Body of pancreas (tissue), 4 donors: Measurements from ENCODE around the gene FAM193B.

Experiments used
- CTCF ChIP-seq, 7 experiments: fragments of 450-650 bp in 4 of 7; fragments of 200-600 bp in 3 of 7; sonication (generic) in 3 of 7; IDR thresholded peaks; one replicate each; pipeline ENCODE4 v1.5.1; 2016 to 2019; ENCODE audit warnings: antibody characterized with exemption in 7 of 7
- POLR2A ChIP-seq, 3 donors: fragments of 450-650 bp; IDR thresholded peaks; one replicate each; pipeline ENCODE4 v1.6.1; 2016; ENCODE audit warnings: antibody characterized with exemption in 3 of 3, mild to moderate bottlenecking in 2 of 3

DNA sequence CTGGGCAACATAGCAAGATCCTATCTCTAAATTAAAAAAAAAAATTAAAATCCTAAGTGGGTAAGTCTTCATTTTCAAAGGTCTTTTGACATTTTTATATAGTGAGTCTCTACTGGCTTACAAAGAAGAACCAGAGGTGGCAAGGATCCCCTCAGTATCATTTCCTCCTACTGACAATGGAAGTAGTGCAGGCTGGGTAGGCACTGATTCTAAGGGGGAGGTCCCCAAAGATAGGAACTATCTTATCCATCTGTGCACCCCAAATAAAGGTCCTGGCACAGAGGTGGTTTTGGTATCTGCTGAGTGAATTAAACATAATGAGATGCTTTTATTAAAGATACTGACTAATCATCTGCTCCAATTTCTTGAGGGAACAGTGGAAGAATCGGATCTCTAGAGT lies 4.2 kb downstream of the FAM193B start:
- no peak for TF ChIP-seq CTCF (IDR thresholded peaks at IDR 0.05)
- no peak for TF ChIP-seq POLR2A (IDR thresholded peaks at IDR 0.05)
